NCI-H2227 treated with DMSO at 0.1 percent for 48 hours (cell line): Measurements from ENCODE around the gene GPR33.
"Not testable (repeated sequence)": the region's sequence is repeated elsewhere in the genome, so short reads cannot be mapped to it uniquely, and the experiment has no call there.

Experiments
- DNase-seq: peaks from one replicate; lab custom pipeline; 2025; lab: John Stamatoyannopoulos, UW

The GPR33 gene

GRCh38 chr14:31461545-31461944 lies 26.3 kb downstream of the GPR33 start:
- DNase-seq: no peak

DNA sequence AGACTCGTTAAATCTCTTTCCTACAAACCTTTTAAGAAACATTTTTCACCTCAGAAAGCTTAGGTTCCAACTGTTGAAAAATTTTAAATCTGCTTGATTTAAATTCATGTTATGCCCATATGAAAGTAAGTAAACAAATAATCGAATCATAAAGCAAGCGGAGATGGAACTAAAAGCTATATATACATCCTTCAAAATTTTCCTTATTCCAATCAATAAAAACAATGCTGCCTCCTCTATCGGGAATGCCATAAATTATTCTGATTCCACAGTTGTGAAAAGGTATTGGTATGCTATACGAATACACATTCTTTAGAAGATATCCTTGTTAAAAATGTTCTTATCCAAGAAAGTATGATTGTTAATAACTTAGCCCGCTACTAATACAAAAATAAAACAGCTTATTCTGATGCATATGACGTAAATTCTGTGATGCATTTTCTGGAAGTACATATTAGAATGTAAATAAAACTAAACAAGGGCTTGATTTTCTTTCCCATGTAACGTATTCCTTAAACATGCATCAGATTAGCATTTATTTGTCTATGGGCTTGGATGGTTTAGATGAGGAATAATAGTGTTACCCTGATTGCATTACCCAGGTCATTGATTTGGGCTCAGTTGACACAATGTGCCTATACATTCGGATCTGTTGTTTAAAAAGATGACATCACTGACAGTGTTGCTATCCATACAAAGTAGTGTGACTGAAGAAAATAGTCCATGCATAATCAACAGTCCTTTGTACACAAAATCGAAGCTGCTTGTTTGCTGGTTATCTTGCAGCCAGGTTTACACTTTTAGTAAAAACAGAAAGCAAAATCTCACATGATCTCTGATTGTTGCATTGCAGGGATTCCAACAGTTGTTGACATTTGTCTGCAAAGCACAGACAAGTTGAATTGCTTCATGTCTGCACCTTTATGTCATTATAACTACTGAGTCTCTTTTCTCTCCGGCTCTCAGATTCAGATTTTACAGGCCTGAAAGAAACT lies 29.9 kb downstream of the GPR33 start:
- no peak for DNase-seq

DNA sequence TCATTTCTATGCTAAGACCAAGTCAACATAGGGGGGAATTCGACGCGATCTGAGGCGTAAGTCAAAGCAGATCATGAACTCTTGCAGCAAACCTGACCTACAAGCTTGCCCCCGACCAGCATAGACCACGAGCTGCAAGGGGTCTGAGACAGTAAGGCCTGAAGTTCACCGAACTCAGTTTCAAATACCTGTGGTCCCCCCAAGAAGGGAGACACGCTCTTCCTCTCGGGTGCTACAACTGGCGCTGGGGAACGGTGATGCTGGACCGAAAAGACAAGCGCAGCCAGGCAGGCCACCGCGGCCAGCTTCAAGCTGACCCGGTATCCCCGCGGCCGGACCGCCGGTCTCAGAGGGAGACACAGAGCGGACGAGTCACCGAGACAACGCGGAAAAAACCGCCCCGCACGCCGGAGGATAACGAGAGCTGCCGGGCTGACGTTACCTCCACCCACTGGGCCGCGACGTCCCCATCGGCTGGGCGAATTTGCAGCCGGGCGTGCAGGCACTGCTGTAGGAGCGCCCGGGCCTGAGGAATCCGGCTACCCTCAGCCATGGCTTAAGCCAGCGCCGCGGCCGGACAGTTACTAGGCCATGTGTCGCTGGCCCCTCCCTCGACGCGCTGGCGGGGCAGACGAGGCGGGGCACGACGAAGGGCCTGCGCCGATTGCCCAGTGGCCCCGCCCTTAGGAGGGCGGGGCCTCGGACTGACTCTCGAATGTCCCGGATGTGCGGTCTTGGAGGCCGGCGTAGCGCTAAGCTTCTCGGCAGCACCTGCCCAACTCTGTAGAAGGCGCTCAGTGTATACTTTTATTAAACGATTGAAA lies 30.8 kb downstream of the GPR33 start, which contains the start of gene DTD2:
TSS of gene DTD2 (minus strand) at position 666 of the 824 bp plus-strand sequence. CDS start at position 553, 113 bp downstream.
- peak; percentile 93 for DNase-seq

DNA sequence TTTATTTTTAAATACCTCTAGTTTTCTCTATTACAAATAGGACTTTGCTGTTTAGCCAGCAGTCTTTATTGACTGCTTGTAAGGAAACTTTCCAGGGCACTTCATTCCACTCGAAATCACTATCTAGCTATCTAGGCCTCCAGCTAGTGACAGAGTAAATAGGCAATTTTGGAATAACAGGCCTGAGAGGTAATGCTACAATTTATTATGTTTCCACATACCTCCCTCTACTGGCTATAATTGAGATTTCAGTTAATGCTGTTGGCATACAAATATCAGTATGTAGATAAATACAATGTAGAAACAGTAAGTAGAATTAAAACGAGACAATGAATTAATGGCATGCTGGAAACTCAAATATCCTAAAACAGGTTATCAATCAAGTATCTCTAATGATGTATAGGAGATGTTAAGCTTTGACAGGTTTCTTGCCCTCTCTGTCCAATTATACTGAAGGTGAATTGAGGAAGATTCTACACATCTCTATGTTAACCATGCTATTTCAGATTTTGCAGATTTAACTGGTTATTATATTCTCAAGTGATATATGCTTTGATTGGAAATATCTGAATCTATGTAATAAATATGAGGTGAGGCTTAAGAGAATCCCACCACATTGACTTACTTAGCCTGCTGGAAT lies 37.7 kb downstream of the GPR33 start:
- no peak for DNase-seq

DNA sequence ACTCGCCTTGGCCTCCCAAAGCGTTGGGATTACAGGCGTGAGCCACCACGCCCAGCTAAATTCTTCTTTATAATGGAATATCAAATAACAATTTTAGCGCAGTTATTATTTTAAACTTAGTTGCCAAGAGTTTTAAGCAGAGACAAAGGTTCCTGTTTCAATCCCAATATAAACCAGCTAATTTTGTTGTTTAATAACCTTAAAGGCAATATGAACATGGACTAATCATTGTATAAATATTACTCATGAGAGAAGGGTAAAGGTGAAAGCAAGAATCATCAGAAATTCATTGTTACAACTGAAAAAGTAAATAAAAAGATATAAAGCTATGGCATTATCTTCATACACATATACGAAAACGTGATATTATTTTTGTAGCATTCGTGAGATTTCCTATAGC lies 38.7 kb downstream of the GPR33 start:
- no peak for DNase-seq

DNA sequence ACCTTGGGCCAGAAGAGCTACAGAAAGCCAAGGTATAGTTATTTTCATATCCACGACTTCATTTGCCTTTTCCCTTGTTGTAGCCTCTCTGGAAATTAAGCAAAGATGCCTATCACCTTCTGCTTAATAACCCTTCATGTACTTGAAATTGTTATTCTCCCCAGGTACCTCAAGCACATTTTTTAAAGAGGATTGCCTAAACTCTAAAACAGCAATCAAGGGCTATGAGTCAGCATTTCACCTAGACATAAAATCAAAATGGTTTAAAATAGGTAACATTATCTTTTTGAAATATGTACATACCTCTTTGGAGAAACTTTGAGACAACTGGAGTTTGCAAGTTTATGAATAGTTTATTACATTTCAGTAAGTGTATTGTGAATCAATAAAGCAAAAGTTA lies 42.1 kb downstream of the GPR33 start:
- DNase-seq: no peak

DNA sequence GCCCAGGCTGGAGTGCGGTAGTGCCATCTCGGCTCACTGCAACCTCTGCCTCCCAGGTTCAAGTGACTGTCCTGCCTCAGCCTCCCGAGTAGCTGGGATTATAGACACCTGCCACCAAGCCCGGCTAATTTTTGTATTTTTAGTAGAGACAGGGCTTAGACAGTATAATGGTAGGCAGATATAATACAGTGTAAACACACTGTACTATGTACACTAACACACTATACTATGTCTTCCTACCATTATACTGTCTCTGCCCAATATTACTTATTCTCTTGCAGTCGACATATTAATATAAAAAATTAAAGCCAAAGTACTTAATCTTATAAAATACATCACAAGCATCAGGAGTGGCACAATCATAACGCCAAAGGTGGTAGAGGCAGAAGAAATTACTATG lies 45.6 kb downstream of the GPR33 start:
- DNase-seq: no peak

DNA sequence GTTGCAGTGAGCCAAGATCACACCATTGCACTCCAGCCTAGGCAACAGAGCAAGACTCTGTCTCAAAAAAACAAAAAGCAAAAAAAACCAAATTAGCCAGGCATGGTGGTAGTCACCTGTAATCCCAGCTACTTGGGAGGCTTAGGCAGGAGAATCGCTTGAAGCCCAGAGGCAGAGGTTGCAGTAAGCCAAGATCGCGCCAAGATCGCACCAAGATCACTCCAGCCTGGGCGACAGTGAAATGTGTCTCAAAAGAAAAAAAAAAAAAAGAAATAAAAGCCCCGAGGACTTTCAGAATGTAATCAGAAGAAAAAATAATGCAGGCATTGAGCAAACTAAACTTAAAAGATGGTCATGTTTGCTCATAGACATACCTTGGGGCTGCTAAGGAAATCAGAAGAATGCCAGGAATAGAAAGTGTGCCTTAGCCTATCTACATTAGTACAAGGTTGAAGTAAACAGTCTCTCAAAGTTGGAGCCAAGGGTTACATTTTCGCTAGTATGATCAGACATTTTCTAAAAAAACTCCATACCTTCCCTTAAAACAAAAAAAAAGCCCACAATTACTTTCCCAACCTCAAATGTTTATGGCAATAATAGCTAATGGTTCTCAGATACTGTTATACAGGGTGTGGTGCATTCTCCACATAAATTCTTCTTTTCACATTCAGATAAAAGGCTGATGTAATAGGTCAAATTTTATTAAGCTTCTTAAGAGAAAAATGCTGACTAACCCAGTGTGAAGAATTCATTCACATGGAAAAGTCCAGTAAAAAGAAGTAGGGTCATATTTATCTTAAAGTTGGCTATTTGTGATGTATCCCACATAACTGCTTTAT lies 46.3 kb downstream of the GPR33 start:
- DNase-seq: no peak

DNA sequence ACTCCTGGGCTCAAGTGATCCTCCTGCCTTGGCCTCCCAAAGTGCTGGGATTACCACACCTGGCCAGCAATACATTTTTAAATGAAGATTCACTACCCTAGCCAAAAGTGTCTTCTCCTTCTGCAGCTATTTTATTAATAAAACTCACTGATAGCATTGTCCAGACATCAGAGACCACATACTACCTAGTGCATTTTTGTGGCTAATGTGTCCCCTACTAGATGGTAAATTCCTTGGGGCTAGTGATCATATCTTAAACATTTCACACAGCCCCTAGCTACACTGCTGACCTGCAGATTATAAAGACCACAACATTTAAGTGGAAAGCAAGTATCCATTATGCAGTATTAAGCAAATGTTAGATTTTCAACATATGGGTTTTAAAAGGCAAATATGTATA lies 47.6 kb downstream of the GPR33 start:
- DNase-seq: no peak

GRCh38 chr14:31439561-31439960 lies 48.3 kb downstream of the GPR33 start:
- DNase-seq: no peak

- DNase-seq: not testable (repeated sequence)
Measured at GRCh38 chr14:31437045-31437691, 50.7 kb downstream of the GPR33 start.

- DNase-seq: no peak
Measured at GRCh38 chr14:31435276-31435675, 52.6 kb downstream of the GPR33 start.
